Mucosa of rectum (tissue), 2 donors: ENCODE measurements around the gene ZNF239.

Experiments
- H3K27ac ChIP-seq, 2 donors: one replicate each; pipeline ENCODE4 v1.7.0; 2013; ENCODE audit warnings: inconsistent platforms in 2 of 2, low read depth in 2 of 2, low read length in 2 of 2
- H3K27me3 ChIP-seq, 2 donors: one replicate each; pipeline ENCODE4 v1.7.0; 2013; ENCODE audit warnings: low read length in 2 of 2; ENCODE audit not compliant: control insufficient read depth in 2 of 2, insufficient read depth in 2 of 2
- H3K36me3 ChIP-seq, 2 donors: one replicate each; pipeline ENCODE4 v1.7.0; 2013; ENCODE audit warnings: low read length in 2 of 2; ENCODE audit not compliant: control insufficient read depth in 2 of 2, insufficient read depth in 2 of 2
- H3K4me1 ChIP-seq, 2 donors: one replicate each; pipeline ENCODE4 v1.7.0; 2013; ENCODE audit warnings: low read length in 2 of 2, mild to moderate bottlenecking in 1 of 2; ENCODE audit not compliant: control insufficient read depth in 2 of 2, insufficient read depth in 2 of 2
- H3K4me3 ChIP-seq, 2 donors: one replicate each; pipeline ENCODE4 v1.7.0; 2013; ENCODE audit warnings: low read length in 2 of 2
- H3K9ac ChIP-seq, 2 donors: one replicate each; pipeline ENCODE4 v1.7.0; 2013; ENCODE audit warnings: low read length in 2 of 2, low read depth in 1 of 2, mild to moderate bottlenecking in 1 of 2
- H3K9me3 ChIP-seq, 2 donors: one replicate each; pipeline ENCODE4 v1.7.0; 2013; ENCODE audit warnings: low read length in 2 of 2; ENCODE audit not compliant: control insufficient read depth in 2 of 2
- donor health status: healthy.
- donor health status: Normal muscosa, but diverticular disease.

ZNF239 gene

DNA sequence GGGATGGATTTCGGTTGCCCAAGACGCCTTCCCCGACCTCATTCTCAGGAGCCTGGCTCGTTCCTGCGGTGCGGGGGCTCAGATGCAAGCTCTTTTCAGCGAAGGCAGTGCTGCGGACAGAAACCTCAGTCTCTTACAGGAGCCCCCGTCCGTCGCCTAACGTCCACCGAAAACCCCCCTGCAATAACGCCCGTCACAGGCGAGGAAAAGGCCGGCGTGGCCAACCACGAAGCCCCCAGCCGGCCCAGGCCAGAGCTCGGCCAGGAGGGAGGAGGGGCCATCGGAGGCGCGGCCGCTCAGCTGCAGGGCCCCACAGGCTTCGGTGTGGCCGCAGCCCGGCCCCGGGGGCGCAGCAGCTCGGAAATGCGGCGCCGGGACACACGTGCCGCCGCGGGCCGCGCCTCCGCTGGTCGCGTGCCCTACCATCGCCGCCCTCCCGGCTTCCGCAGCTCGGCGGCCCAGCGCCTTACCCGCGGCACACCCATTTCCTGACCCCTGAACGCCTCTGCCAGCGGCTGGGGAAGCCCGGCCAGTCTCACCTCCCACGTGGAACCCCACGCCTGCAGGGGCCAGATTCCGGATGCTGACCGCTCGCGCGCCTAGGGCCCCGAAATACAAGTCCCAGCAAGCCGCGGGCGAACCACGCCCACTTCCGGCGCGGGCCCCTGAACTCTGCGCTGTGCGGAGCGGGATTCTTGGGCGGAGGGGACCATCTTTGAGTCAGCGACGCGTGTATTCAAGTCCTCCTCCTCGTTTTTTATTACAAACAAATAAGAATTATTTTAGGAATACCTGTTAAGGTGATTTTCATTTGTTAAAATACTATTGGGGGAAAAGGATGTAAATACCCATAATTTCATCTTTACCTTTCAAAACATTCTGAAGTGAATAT, at the start of gene ZNF239:
Gene ZNF239 (minus strand): TSS at position 616 of the 892 bp plus-strand sequence. CDS start 16,537 bp downstream, outside the sequence.
- Histone ChIP-seq H3K9me3 (no peaks in the 10 kb centered on the region), H3K4me3 (peak within 1 kb of the TSS; percentile 69 to 76), H3K27me3 (no peaks in the 10 kb centered on the region), H3K4me1 (peaks cover 2 to 3% of the 10 kb centered on the region in 2 donors), H3K9ac (peak within 1 kb of the TSS in 1 of 2 donors; percentile 40), H3K36me3 (no peaks in the 10 kb centered on the region), H3K27ac (peak within 1 kb of the TSS in 1 of 2 donors; percentile 26)

DNA sequence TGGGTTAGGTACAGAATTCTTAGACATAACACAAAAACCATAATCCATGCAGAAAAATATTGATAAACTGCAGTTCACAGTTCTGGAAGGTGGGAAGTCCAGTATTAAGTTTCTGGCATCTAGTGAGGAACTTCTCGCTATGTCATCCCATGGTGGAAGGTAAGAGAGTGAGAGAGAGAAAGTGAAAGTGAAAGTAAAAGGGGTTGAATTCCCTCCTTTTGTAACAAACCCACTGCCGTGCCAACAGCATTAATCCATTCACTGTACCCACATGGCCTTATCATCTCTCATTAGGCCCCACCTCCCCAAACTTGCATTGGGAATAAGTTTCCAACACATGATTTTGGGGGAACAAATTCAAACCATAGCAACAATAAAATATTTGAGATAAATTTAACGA, 48.9 kb upstream of the ZNF239 start:
- H3K4me3 ChIP-seq, result peak overlapping the region in 1 of 2 donors; percentile 48

DNA sequence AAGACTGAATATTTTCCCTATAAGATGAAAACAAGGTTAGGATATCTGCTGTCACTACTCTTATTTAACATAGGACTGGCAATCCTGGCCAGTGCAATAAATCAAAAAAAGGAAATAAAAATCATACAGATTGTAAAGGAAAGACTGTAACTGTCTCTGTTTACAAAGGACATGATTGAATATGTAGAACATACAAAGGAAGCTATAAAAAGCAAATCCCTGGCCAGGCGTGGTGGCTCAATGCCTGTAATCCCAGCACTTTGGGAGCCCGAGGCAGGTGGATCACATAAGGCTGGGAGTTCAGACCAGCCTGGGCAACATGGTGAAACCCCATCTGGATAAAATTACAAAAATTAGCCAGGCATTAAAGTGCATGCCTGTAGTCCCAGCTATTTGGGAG, 47.6 kb upstream of the ZNF239 start:
- H3K9me3 ChIP-seq, result peaks cover 4 to 9% of the 10 kb centered on the region in 2 donors
- no peak overlapping the region for H3K9ac ChIP-seq
- no peaks in the 10 kb centered on the region for H3K27me3 ChIP-seq
- no peaks in the 10 kb centered on the region for H3K4me1 ChIP-seq
- H3K36me3 ChIP-seq, result no peaks in the 10 kb centered on the region
- H3K27ac ChIP-seq, result no peak overlapping the region
- no peak overlapping the region for H3K4me3 ChIP-seq

More for the DNA sequence above, 48.9 kb upstream of the ZNF239 start:
- no peak overlapping the region for H3K27ac ChIP-seq
- H3K27me3 ChIP-seq, result no peaks in the 10 kb centered on the region
- no peaks in the 10 kb centered on the region for H3K9me3 ChIP-seq
- H3K36me3 ChIP-seq, result no peaks in the 10 kb centered on the region
- no peaks in the 10 kb centered on the region for H3K4me1 ChIP-seq
- no peak overlapping the region for H3K9ac ChIP-seq

DNA sequence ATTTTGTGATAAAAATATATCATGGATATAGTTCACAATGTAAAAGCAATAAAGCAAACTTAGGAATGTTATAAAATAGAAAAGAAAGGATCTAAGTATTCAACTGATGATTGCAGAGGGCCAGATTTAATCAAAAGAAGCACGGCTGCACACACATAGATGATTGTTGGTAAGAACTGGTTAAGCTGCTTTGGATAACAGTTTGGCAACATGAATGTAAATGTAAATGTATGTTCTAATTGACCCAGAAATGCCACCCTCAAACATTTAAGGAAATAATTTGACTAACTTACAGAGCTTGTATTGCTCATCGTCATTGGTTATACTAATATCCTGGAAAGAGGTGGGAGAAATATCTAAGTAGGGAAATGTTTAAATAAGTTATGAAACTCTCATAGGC, 45.0 kb upstream of the ZNF239 start:
- Histone ChIP-seq H3K27ac (no peak overlapping the region), H3K4me1 (no peaks in the 10 kb centered on the region), H3K4me3 (no peak overlapping the region), H3K9ac (no peak overlapping the region), H3K27me3 (no peaks in the 10 kb centered on the region), H3K36me3 (peaks cover 7 to 13% of the 10 kb centered on the region in 2 donors), H3K9me3 (peaks cover 12 to 20% of the 10 kb centered on the region in 2 donors)

DNA sequence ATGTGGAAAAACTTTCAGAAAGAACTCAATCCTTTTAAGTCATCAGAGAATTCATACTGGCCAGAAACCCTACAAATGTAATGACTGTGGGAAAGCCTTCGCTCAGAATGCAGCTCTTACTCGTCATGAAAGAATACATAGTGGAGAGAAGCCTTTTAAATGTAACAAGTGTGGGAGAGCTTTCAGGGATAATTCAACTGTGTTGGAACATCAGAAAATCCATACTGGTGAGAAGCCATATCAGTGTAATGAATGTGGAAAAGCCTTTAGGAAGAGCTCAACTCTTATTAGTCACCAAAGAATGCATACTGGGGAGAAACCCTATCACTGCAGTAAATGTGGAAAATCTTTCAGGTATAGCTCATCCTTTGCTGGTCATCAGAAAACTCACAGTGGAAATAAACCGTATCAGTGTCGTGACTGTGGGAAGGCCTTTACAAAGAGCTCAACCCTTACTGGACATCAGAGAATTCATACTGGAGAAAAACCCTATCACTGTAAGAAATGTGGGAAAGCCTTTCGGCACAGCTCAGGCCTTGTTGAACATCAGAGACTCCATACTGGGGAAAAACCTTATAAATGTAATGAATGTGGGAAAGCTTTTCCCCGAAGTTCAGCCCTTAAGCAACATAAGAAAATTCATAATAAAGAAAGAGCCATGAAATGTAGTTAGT, 42.4 kb upstream of the ZNF239 start:
- Histone ChIP-seq H3K4me3 (no peak overlapping the region), H3K9ac (no peak overlapping the region), H3K4me1 (no peaks in the 10 kb centered on the region), H3K27ac (no peak overlapping the region), H3K36me3 (peaks cover 11 to 13% of the 10 kb centered on the region in 2 donors), H3K27me3 (no peaks in the 10 kb centered on the region), H3K9me3 (peaks cover 12 to 20% of the 10 kb centered on the region in 2 donors)

DNA sequence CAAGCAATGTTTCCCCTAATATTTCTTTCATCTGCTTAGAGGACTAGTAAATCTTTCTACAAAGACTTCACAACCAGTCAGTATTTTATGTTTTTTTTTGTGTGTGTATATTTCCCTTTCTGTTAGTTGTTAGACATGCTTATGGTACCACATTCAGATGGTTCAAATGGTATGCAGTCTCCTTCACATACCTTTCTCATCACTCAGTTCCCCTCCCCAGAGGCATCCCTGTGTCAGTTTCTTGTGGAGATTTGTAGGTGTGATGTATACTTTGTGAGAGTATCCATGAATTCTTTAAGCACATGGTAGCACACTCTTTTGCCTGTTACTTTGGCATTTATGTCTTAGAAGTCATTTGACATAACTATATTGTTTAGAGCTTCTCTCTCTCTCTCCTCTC, 36.2 kb upstream of the ZNF239 start:
- no peak overlapping the region for H3K9ac ChIP-seq
- no peak overlapping the region for H3K27ac ChIP-seq
- peaks cover 0 to 7% of the 10 kb centered on the region in 2 donors for H3K4me1 ChIP-seq
- H3K27me3 ChIP-seq, result no peaks in the 10 kb centered on the region
- no peaks in the 10 kb centered on the region for H3K9me3 ChIP-seq
- H3K4me3 ChIP-seq, result no peak overlapping the region
- peaks cover 4% of the 10 kb centered on the region in 2 donors for H3K36me3 ChIP-seq

DNA sequence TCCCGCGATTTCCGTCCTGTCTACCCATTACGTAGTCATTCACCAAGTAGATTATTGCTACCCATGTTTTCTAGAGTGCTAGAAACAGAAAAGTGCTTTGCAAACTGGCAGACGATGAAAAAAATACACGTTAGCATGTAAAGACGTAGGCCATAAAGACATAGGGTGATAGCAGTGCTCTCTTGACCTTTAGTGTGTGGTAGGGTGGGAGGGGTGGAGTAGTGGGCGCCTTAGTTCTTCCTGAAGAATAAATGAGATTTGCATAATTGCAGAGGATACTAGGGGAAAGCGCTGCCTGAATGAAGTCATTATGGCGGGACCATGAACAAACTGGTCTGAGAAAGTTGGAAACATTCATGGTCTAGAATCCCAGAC, 32.8 kb upstream of the ZNF239 start:
- Histone ChIP-seq H3K27me3 (peaks cover 0 to 2% of the 10 kb centered on the region in 2 donors), H3K4me1 (peaks cover 0 to 7% of the 10 kb centered on the region in 2 donors), H3K9me3 (no peaks in the 10 kb centered on the region), H3K36me3 (no peaks in the 10 kb centered on the region), H3K27ac (no peak overlapping the region), H3K9ac (peak overlapping the region in 1 of 2 donors; percentile 65), H3K4me3 (peak overlapping the region; percentile 65 to 81)

DNA sequence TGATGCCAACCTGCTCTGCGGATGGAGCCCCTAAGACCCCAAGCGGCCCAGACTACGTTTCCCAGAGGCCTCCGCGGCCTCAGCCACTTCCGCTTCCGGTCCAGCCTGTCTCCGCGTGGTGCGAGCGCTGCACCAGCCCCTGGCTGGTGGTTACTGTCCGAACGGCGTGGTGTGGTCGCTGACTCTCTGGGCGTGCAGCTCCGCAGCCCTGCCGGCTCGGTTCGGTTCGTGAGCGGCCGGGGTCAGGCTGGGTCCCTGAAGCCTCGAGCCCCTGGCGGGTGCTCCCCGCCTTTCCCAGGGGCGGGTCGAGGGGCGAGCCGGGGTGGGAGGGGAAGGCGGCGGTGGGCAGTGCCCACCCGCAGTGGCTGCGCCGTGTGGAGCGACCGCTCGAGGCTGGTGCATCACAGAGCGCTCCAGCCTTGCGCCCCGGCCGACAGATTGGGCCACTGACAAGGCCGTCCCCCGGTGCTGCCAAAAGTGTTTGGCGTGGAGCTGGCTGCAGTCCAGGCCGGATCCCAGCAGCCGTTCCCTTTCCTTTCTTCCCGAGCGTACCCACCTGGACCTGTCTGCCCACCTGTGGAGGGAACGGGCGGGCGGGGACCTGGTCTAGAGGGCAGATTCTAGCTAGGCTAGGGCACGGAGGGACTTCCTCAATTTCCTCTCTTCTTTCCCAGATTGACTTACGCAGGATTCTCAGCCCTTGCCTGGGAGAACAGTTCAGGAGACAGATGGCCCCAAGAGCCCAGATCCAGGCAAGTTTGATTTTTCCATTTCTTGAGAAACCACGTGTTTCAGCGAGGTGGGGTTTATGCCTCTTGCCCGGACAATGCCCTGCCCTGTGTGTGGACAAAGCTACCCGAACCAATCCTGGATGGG, 32.1 kb upstream of the ZNF239 start, which contains the start of gene ZNF485:
Gene ZNF485 (plus strand): TSS at position 116 of the 876 bp plus-strand sequence. CDS start 613 bp downstream, at position 729.
- no peak within 1 kb of the TSS for H3K27ac ChIP-seq
- peaks cover 0 to 2% of the 10 kb centered on the region in 2 donors for H3K27me3 ChIP-seq
- H3K4me3 ChIP-seq, result peak within 1 kb of the TSS; percentile 65 to 81
- peak within 1 kb of the TSS; percentile 65 to 75 for H3K9ac ChIP-seq
- H3K36me3 ChIP-seq, result no peaks in the 10 kb centered on the region
- H3K4me1 ChIP-seq, result peaks cover 0 to 7% of the 10 kb centered on the region in 2 donors
- no peaks in the 10 kb centered on the region for H3K9me3 ChIP-seq

DNA sequence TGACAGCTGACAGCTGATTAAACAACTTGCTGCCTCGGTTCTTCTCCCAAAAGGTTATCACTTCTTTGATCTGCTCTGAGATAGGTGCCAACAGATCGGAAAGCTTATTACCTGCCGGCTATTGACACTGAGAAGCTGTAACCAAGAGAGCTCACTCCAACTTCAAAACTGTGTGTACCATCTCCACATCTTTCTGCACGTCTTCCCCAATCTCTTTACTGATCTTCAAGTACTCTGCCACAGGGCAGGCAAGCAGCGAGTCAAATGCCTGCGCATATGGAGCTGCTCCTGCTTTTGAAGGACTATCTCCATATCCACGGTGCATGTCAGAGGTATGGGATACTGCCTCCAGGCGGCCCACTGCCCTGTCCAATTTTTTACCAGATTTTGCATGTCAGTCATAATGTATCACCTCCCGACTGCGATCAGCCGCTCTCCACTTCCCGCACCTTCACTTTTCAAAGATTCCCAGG, 31.5 kb upstream of the ZNF239 start:
- no peaks in the 10 kb centered on the region for H3K9me3 ChIP-seq
- H3K4me1 ChIP-seq, result peaks cover 0 to 7% of the 10 kb centered on the region in 2 donors
- H3K27me3 ChIP-seq, result peaks cover 0 to 2% of the 10 kb centered on the region in 2 donors
- H3K27ac ChIP-seq, result no peak overlapping the region
- no peaks in the 10 kb centered on the region for H3K36me3 ChIP-seq
- H3K4me3 ChIP-seq, result peak overlapping the region; percentile 65 to 81
- no peak overlapping the region for H3K9ac ChIP-seq
